Spleen (tissue), 7 donors: ENCODE measurements around the gene LIN28A.
A peak's percentile ranks its signal among the peaks of the same experiment; 100 is the strongest.

Source experiments
- POLR2A ChIP-seq, 3 donors: fragments of 450-650 bp; IDR thresholded peaks; one replicate each; pipeline ENCODE4 v1.5.1; 2017; ENCODE audit warnings: antibody characterized with exemption in 3 of 3, mild to moderate bottlenecking in 1 of 3
- POLR2AphosphoS5 ChIP-seq, 3 donors: sonication (generic); formaldehyde crosslinking; IDR thresholded peaks; one replicate each; pipeline ENCODE4 v1.5.1; 2017; ENCODE audit warnings: antibody characterized with exemption in 3 of 3
- TF ChIP-seq, protein P1 (sequence below), 11 experiments: fragments of 200-600 bp in 7 of 11; fragments of 450-650 bp in 4 of 11; sonication (generic) in 4 of 11; IDR thresholded peaks in 8 of 11; conservative IDR thresholded peaks in 3 of 11; 1 replicate in 7 of 11; 2 replicates in 4 of 11; pipeline versions ENCODE4 v1.4.0 to v1.8.0; 2016 to 2021; ENCODE audit warnings: antibody characterized with exemption in 11 of 11, inconsistent platforms in 4 of 11, mild to moderate bottlenecking in 1 of 11
- donor health status: DM: no; HTN: no; CAD: no; lungs with moderate emphysema.
- donor health status: DM: no; HTN: no; CAD: no.
- donor health status: DM: no; HTN: no; CAD: no.

GRCh38 chr1:26364956-26365355 is 45.7 kb upstream of the LIN28A start:
- TF ChIP-seq, protein P1, sequence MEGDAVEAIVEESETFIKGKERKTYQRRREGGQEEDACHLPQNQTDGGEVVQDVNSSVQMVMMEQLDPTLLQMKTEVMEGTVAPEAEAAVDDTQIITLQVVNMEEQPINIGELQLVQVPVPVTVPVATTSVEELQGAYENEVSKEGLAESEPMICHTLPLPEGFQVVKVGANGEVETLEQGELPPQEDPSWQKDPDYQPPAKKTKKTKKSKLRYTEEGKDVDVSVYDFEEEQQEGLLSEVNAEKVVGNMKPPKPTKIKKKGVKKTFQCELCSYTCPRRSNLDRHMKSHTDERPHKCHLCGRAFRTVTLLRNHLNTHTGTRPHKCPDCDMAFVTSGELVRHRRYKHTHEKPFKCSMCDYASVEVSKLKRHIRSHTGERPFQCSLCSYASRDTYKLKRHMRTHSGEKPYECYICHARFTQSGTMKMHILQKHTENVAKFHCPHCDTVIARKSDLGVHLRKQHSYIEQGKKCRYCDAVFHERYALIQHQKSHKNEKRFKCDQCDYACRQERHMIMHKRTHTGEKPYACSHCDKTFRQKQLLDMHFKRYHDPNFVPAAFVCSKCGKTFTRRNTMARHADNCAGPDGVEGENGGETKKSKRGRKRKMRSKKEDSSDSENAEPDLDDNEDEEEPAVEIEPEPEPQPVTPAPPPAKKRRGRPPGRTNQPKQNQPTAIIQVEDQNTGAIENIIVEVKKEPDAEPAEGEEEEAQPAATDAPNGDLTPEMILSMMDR (IDR thresholded peaks at IDR 0.05 in 8 of 11, conservative IDR thresholded peaks at IDR 0.05 in 3 of 11), result peak in 1 of 11 experiments; percentile 1
- TF ChIP-seq POLR2A (IDR thresholded peaks at IDR 0.05) (no peak), POLR2AphosphoS5 (IDR thresholded peaks at IDR 0.05) (no peak)
